Measurements from ENCODE around the gene ZNF736.
A peak's percentile ranks its signal among the peaks of the same experiment; 100 is the strongest.
"Not testable (repeated sequence)": the region's sequence is repeated elsewhere in the genome, so short reads cannot be mapped to it uniquely, and the experiment has no call there.

Gene ZNF736

DNA sequence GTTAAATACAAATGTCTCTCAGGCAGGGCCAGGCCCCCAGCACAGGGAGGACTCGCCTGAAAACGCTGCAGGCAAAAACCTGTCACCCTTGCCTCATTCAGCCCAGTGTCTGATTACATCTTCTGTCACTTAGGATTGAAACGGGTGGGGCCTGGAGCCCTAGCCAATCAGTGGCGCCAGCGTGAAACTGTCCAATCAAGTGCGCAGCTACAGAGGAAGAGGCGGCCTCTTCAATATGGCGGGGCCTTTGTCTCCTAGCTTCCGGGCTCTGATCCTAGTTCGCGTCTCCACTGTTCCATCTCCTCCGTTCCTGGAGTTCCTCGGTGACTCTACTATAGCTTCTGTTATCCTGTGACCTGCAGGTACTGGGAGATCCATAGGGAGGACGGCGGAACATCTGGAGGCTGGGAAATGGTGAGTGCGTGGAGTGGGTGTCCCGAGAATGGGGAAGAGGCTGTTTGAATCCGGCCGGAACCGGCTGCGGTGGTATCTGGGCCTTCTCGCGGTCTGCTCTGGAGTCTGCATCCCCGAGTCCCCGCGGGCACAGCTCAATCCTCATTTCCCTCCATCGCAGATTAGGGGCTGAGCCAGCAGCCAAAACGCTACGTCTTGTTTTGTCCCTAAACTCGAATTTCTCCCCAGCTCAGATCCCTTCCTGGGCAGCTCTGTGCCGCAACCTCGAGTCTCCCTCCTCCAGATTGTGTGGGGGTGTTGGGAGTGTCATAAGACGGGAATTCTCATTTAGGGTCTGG is at the start of gene ZNF736:
Gene ZNF736, plus strand, starts transcription at position 222 of the 752 bp plus-strand sequence. Its CDS starts 190 bp downstream, at position 412.
- Histone ChIP-seq H3K36me3 (no peaks in the 10 kb centered on the region), H3K4me1 (peaks cover 0 to 17% (median 12%) of the 10 kb centered on the region in 4 donors), H3K27ac (peak within 1 kb of the TSS; percentile 65 to 74), H3K4me3 (peak within 1 kb of the TSS; percentile 65 to 73), H3K27me3 (no peaks in the 10 kb centered on the region), H3K9me3 (no peaks in the 10 kb centered on the region)
- TF ChIP-seq, protein P1, sequence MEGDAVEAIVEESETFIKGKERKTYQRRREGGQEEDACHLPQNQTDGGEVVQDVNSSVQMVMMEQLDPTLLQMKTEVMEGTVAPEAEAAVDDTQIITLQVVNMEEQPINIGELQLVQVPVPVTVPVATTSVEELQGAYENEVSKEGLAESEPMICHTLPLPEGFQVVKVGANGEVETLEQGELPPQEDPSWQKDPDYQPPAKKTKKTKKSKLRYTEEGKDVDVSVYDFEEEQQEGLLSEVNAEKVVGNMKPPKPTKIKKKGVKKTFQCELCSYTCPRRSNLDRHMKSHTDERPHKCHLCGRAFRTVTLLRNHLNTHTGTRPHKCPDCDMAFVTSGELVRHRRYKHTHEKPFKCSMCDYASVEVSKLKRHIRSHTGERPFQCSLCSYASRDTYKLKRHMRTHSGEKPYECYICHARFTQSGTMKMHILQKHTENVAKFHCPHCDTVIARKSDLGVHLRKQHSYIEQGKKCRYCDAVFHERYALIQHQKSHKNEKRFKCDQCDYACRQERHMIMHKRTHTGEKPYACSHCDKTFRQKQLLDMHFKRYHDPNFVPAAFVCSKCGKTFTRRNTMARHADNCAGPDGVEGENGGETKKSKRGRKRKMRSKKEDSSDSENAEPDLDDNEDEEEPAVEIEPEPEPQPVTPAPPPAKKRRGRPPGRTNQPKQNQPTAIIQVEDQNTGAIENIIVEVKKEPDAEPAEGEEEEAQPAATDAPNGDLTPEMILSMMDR (IDR thresholded peaks at IDR 0.05) = no peak
- intact Hi-C loops (cut with DNase I; ENCODE audit: low total_unique reads) = loop anchor here (5.0 kb wide), 1 partner anchor 358 kb away; no protein-coding TSS in a partner anchor
- DNase-seq = peak; percentile 93 to 94

DNA sequence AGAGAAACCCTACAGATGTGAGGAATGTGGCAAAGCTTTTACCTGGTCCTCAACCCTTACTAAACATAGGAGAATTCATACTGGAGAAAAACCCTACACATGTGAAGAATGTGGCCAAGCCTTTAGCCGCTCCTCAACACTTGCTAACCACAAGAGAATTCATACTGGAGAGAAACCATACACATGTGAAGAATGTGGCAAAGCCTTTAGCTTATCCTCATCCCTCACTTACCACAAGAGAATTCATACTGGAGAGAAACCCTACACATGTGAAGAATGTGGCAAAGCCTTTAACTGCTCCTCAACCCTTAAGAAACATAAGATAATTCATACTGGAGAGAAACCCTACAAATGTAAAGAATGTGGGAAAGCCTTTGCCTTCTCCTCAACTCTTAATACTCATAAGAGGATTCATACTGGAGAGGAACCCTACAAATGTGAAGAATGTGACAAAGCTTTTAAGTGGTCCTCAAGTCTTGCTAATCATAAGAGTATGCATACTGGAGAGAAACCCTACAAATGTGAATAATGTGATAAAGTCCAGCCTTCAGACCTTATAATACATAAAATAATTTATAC is 47.3 kb upstream of the ZNF736 start:
- no peak for DNase-seq
- Histone ChIP-seq H3K4me3 (no peak overlapping the region), H3K4me1 (no peaks in the 10 kb centered on the region), H3K27me3 (no peaks in the 10 kb centered on the region), H3K27ac (no peak overlapping the region), H3K36me3 (no peaks in the 10 kb centered on the region), H3K9me3 (peaks cover 0 to 46% (median 32%) of the 10 kb centered on the region in 3 donors)
- intact Hi-C loops (cut with DNase I; ENCODE audit: low total_unique reads) = no loop called here
- TF ChIP-seq, protein P1 (IDR thresholded peaks at IDR 0.05) = no peak

DNA sequence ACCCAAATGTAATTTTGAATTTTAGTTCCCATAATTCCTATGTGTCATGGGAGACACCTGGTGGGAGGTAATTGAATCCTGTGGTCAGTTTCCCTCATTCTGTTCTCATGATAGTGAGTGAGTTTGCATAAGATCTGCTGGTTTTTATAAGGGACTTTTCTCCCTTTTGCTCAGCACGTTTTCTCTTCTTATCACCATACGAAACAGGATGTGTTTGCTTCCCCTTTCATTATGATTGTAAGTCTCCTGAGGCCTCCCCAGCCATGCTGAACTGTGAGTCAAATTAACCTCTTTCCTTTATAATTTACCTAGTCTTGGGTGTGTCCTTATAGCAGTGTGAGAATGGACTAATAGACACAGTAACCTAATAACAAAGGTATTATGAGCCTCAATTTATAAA is 36.1 kb upstream of the ZNF736 start:
- Histone ChIP-seq H3K9me3 (no peaks in the 10 kb centered on the region), H3K27ac (no peak overlapping the region), H3K4me1 (no peaks in the 10 kb centered on the region), H3K36me3 (no peaks in the 10 kb centered on the region), H3K4me3 (no peak overlapping the region), H3K27me3 (no peaks in the 10 kb centered on the region)
- DNase-seq = no peak
- TF ChIP-seq, protein P1 (IDR thresholded peaks at IDR 0.05) = no peak
- intact Hi-C loops (cut with DNase I; ENCODE audit: low total_unique reads) = no loop called here

DNA sequence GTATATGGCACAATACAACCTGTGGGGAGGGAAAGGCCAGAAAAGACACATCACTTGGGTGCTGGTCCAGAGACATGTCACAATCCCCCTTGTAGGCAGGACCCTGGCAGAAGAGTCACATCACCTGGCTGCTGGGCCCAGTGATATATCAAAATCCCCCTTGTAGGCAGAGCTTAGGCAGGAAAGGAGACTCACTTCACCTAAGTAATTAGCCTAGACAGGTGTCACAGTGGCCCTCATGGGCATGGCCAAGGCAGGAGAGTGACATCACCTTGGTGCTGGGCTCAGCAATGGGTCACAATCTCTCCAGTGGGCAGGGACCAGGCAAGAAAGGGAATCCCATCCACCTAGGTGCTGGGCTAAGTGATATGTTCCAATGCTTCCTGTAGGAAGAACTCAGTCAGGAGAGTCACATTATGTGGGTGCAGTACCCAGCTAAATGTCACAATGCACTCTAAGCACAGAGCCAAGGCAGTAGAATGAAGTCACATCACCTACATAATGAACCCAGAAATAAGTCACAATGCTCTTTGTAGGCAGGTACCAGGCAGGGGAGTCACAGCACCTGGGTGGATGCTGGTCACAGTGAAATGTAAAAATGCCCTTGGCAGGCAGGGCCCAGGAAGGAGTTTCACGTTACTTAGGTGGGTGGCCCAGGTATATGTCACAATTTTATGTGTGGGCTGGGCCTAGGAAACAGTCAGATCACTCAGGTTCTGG is 18.9 kb upstream of the ZNF736 start:
- Histone ChIP-seq H3K27ac (no peak overlapping the region), H3K27me3 (no peaks in the 10 kb centered on the region), H3K9me3 (no peaks in the 10 kb centered on the region), H3K4me1 (no peaks in the 10 kb centered on the region), H3K4me3 (no peak overlapping the region), H3K36me3 (no peaks in the 10 kb centered on the region)
- DNase-seq = no peak
- TF ChIP-seq, protein P1 (IDR thresholded peaks at IDR 0.05) = no peak
- intact Hi-C loops (cut with DNase I; ENCODE audit: low total_unique reads) = no loop called here

DNA sequence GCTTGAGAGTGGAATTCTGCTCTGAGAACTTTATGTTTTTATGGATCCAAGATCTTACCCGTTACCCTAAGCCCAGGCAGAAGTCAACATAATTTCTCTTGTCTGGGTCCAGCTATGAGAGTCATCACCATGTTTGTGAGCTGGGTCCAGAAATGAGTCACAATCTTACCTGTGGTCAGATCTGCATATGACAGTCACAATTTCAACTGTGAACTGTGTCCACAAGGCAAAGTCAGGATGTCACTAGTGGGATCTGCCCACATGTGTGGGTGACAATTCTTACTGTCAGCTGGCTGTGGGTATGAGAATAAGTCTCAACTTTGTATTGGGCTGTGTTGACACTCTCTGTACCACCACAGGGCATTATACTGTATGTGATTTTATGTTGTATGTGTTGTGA is 16.3 kb upstream of the ZNF736 start:
- H3K27ac ChIP-seq; H3K4me3 ChIP-seq; H3K36me3 ChIP-seq; intact Hi-C loops (cut with DNase I; ENCODE audit: low total_unique reads); H3K4me1 ChIP-seq; H3K9me3 ChIP-seq; DNase-seq; H3K27me3 ChIP-seq: not testable (repeated sequence)
